ENCODE data around the gene WDR45B.

GRCh38 chr17:82667668-82668000, 19.4 kb upstream of the WDR45B start:
- no peak for TF ChIP-seq CTCF (IDR thresholded peaks at IDR 0.05)
- no peak for TF ChIP-seq ZFX (IDR thresholded peaks at IDR 0.05; ENCODE audit: borderline replicate concordance)
